ENCODE measurements around the gene FETUB. TPM values are rescaled to one million over a fixed set of nuclear protein-coding genes. Genes with fewer than 3 reads are reported as not detected.

FETUB gene
- polyA plus RNA-seq, 1 donor (not counting 4 experiments of a cell fraction or from before 2014, with no cell fraction given), result 0.25 TPM

DNA sequence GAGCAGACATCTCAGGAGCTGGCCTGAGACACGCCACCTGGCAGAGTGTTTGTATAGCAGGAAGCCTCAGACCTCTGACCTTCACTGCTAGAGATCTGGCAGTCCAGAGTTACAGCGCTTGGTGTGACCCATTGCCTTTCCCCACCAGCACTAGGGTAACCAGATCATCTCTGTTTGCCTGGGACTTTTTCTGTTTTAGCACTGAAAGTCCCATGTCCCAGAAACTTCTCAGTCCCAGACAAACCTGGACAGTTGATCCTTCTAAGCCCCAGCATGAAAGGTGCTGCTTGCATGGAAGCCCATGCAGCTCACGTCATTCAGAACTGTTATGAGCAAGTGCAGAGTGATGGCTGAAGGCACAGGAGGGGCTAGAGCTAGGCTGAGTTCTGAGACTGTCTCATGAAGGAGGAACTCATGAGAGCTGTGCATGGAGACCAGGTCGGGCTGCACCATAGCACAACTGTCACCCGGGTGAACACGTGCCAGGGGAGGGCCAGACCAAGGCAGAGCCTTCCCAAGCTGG, 45.5 kb upstream of the FETUB start:
- dilution Hi-C loops (cut with MboI; ENCODE audit: extremely low pct_ligation_motif_present, low sequenced_read_pairs), result no loop called here
- DNase-seq (ENCODE audit: low read depth, low spot score) (no peak), FAIRE-seq (no peak)

DNA sequence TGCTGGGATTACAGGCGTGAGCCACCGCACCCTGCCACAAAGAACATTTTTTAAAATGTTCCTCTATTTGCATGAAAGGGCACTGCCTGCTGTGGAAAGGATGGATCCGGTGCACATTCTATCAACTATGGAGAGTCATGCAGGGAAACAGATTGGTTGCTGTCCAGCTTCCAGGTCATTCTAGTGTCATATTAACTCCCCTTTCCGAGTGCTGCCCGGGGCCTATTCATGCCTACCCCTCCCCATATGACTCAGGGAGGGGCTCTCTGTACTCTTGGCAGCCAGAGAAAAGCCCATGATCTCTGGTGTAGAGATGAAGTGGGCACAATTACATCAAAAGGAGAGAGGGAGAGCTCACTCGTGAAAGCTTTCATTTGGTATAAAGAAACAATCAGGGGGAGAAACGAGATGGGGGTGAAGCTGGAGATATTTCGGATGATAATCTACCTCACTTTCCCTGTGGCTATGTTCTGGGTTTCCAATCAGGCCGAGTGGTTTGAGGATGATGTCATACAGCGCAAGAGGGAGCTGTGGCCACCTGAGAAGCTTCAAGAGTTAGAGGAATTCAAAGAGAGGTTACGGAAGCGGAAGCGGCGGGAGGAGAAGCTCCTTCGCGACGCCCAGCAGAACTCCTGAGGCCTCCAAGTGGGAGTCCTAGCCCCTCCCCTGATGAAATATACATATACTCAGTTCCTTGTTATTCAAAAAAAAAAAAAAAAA, 43.5 kb upstream of the FETUB start:
- Histone ChIP-seq H3K4me3 (ENCODE audit: control insufficient read depth in 2 of 3, extremely low read depth in 1 of 3, insufficient read depth in 2 of 3, low read depth in 1 of 3, low read length in 3 of 3) (no peak overlapping the region), H3K9me1 (ENCODE audit: control insufficient read depth, extremely low read depth, insufficient read depth, low read length) (no peaks in the 10 kb centered on the region), H3K36me3 (ENCODE audit: control insufficient read depth in 2 of 2, extremely low read depth in 1 of 2, insufficient read depth in 2 of 2, low read length in 2 of 2) (no peaks in the 10 kb centered on the region), H3K4me2 (ENCODE audit: control insufficient read depth, extremely low read depth, insufficient read depth, low read depth, low read length) (peak overlapping the region; percentile 8), H3K27ac (ENCODE audit: control insufficient read depth, insufficient read depth, low read length) (no peak overlapping the region), H4K20me1 (ENCODE audit: control insufficient read depth, extremely low read depth, insufficient read depth, low read length) (no peaks in the 10 kb centered on the region), H3K27me3 (ENCODE audit: control insufficient read depth, extremely low read depth, insufficient read depth, low read length) (no peaks in the 10 kb centered on the region), H3K9me3 (ENCODE audit: control insufficient read depth, low read depth, low read length) (no peaks in the 10 kb centered on the region), H2AFZ (ENCODE audit: control insufficient read depth, low read length) (peak overlapping the region; percentile 1), H3K4me1 (ENCODE audit: control insufficient read depth, extremely low read depth, insufficient read depth, low read length) (peaks cover 8% of the 10 kb centered on the region), H3K9ac (ENCODE audit: control insufficient read depth, extremely low read depth, insufficient read depth, low read length) (no peak overlapping the region), H3K79me2 (ENCODE audit: control insufficient read depth, insufficient read depth, low read length) (no peaks in the 10 kb centered on the region)
- dilution Hi-C loops (cut with MboI; ENCODE audit: extremely low pct_ligation_motif_present, low sequenced_read_pairs), result no loop called here
- TF ChIP-seq EZH2 (IDR thresholded peaks at IDR 0.05; ENCODE audit: low read length), result no peak
- TF ChIP-seq, protein P1, sequence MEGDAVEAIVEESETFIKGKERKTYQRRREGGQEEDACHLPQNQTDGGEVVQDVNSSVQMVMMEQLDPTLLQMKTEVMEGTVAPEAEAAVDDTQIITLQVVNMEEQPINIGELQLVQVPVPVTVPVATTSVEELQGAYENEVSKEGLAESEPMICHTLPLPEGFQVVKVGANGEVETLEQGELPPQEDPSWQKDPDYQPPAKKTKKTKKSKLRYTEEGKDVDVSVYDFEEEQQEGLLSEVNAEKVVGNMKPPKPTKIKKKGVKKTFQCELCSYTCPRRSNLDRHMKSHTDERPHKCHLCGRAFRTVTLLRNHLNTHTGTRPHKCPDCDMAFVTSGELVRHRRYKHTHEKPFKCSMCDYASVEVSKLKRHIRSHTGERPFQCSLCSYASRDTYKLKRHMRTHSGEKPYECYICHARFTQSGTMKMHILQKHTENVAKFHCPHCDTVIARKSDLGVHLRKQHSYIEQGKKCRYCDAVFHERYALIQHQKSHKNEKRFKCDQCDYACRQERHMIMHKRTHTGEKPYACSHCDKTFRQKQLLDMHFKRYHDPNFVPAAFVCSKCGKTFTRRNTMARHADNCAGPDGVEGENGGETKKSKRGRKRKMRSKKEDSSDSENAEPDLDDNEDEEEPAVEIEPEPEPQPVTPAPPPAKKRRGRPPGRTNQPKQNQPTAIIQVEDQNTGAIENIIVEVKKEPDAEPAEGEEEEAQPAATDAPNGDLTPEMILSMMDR (optimal IDR thresholded peaks at IDR 0.05 in 1 of 3, IDR thresholded peaks at IDR 0.05 in 1 of 3, conservative IDR thresholded peaks at IDR 0.05 in 1 of 3; ENCODE audit: extremely low read depth in 1 of 3, insufficient read depth in 2 of 3, low read length in 3 of 3), result no peak
- FAIRE-seq (no peak), DNase-seq (ENCODE audit: low read depth, low spot score) (no peak)

More for the DNA sequence above, 45.5 kb upstream of the FETUB start:
- no peak overlapping the region for H3K4me3 ChIP-seq (ENCODE audit: control insufficient read depth in 2 of 3, extremely low read depth in 1 of 3, insufficient read depth in 2 of 3, low read depth in 1 of 3, low read length in 3 of 3)
- H4K20me1 ChIP-seq (ENCODE audit: control insufficient read depth, extremely low read depth, insufficient read depth, low read length), result no peaks in the 10 kb centered on the region
- peaks cover 18% of the 10 kb centered on the region for H3K4me1 ChIP-seq (ENCODE audit: control insufficient read depth, extremely low read depth, insufficient read depth, low read length)
- H3K79me2 ChIP-seq (ENCODE audit: control insufficient read depth, insufficient read depth, low read length), result no peaks in the 10 kb centered on the region
- TF ChIP-seq, protein P1 (optimal IDR thresholded peaks at IDR 0.05 in 1 of 3, IDR thresholded peaks at IDR 0.05 in 1 of 3, conservative IDR thresholded peaks at IDR 0.05 in 1 of 3; ENCODE audit: extremely low read depth in 1 of 3, insufficient read depth in 2 of 3, low read length in 3 of 3), result no peak
- TF ChIP-seq EZH2 (IDR thresholded peaks at IDR 0.05; ENCODE audit: low read length), result no peak
- no peaks in the 10 kb centered on the region for H3K27me3 ChIP-seq (ENCODE audit: control insufficient read depth, extremely low read depth, insufficient read depth, low read length)
- H3K4me2 ChIP-seq (ENCODE audit: control insufficient read depth, extremely low read depth, insufficient read depth, low read depth, low read length), result no peak overlapping the region
- H3K9ac ChIP-seq (ENCODE audit: control insufficient read depth, extremely low read depth, insufficient read depth, low read length), result no peak overlapping the region
- H3K9me3 ChIP-seq (ENCODE audit: control insufficient read depth, low read depth, low read length), result no peaks in the 10 kb centered on the region
- H2AFZ ChIP-seq (ENCODE audit: control insufficient read depth, low read length), result no peak overlapping the region
- H3K27ac ChIP-seq (ENCODE audit: control insufficient read depth, insufficient read depth, low read length), result no peak overlapping the region
- H3K9me1 ChIP-seq (ENCODE audit: control insufficient read depth, extremely low read depth, insufficient read depth, low read length), result no peaks in the 10 kb centered on the region
- H3K36me3 ChIP-seq (ENCODE audit: control insufficient read depth in 2 of 2, extremely low read depth in 1 of 2, insufficient read depth in 2 of 2, low read length in 2 of 2), result no peaks in the 10 kb centered on the region

Measured in keratinocyte (primary cell).